Caco-2 (cell line): ENCODE results near the gene ID3. TPM values are rescaled to one million over a fixed set of nuclear protein-coding genes. Genes with fewer than 3 reads are reported as not detected.

Experiments used
- BruUV-seq: library from RNA; stranded (reverse); fragments of 400-500 nt; replicated peaks from 2 replicates; lab custom pipeline; 2021; lab: Mats Ljungman, UMichigan
- CTCF ChIA-PET: fragments of 300-600 bp; sonication (Branson Sonifier 250); formaldehyde crosslinking; loops from one replicate; lab custom pipeline; 2022; ENCODE audit warnings: antibody characterized with exemption; lab: Charles Lee
- POLR2A ChIA-PET: fragments of 300-600 bp; sonication (Branson Sonifier 250); formaldehyde crosslinking; loops from one replicate; lab custom pipeline; 2022; ENCODE audit warnings: antibody characterized with exemption; lab: Charles Lee
- DNase-seq, 2 experiments: peaks; one replicate each; pipeline versions ENCODE4 v3.0.0 to v3.0.0-alpha.2; 2020 to 2022
- H3K27me3 ChIP-seq: replicated peaks from 2 replicates; pipeline ENCODE4 v1.6.0; 2011; ENCODE audit warnings: low read length; ENCODE audit not compliant: control insufficient read depth, insufficient read depth
- H3K36me3 ChIP-seq: 2 replicates; pipeline ENCODE4 v1.5.1; 2011; ENCODE audit warnings: low read length; ENCODE audit not compliant: control insufficient read depth, insufficient read depth
- H3K4me1 ChIP-seq: fragments of 250-450 bp; sonication (Bioruptor Pico); 2 replicates; pipeline ENCODE4 v1.5.1; 2020; ENCODE audit warnings: mild to moderate bottlenecking
- H3K4me3 ChIP-seq: 2 replicates; pipeline ENCODE4 v1.5.1; 2011; ENCODE audit warnings: low read depth, mild to moderate bottlenecking, control low read depth, low read length
- H3K9me3 ChIP-seq: fragments of 250-450 bp; sonication (Bioruptor Pico); 2 replicates; pipeline ENCODE4 v1.5.1; 2020; ENCODE audit warnings: mild to moderate bottlenecking, moderate library complexity
- H3K27ac Mint-ChIP-seq: one replicate; pipeline ENCODE4 v1.8.0; 2022; ENCODE audit warnings: mixed read lengths; ENCODE audit not compliant: unreplicated experiment
- H3K27me3 Mint-ChIP-seq: one replicate; pipeline ENCODE4 v1.8.0; 2022; ENCODE audit warnings: mixed read lengths; ENCODE audit not compliant: insufficient read depth, unreplicated experiment
- H3K36me3 Mint-ChIP-seq: one replicate; pipeline ENCODE4 v1.8.0; 2022; ENCODE audit warnings: mild to moderate bottlenecking, mixed read lengths; ENCODE audit not compliant: insufficient read depth, unreplicated experiment
- H3K4me1 Mint-ChIP-seq: one replicate; pipeline ENCODE4 v1.8.0; 2022; ENCODE audit warnings: low read depth, mixed read lengths; ENCODE audit not compliant: unreplicated experiment
- H3K4me3 Mint-ChIP-seq: one replicate; pipeline ENCODE4 v1.8.0; 2022; ENCODE audit warnings: mild to moderate bottlenecking, moderate library complexity, mixed read lengths; ENCODE audit not compliant: unreplicated experiment
- H3K9me3 Mint-ChIP-seq: one replicate; pipeline ENCODE4 v1.8.0; 2022; ENCODE audit warnings: mixed read lengths; ENCODE audit not compliant: unreplicated experiment
- intact Hi-C: fragments of 100-400 bp; cut with micrococcal nuclease; formaldehyde crosslinking; loops from one replicate; pipeline ENCODE4 v1.10.0; 2022; ENCODE audit not compliant: unreplicated experiment
- total RNA-seq: library from RNA; stranded (reverse); gene quantifications from 2 replicates; pipeline ENCODE4 v1.2.3, GENCODE V29; 2022
- TF ChIP-seq, protein P1 (sequence below), 2 experiments: fragments of 200-600 bp in 1 of 2; IDR thresholded peaks; 1 replicate in 1 of 2; 2 replicates in 1 of 2; pipeline versions ENCODE4 v1.5.1 to v1.8.0; 2011 to 2022; ENCODE audit warnings: antibody characterized with exemption in 1 of 2, control low read depth in 1 of 2, inconsistent platforms in 1 of 2, low read depth in 1 of 2, low read length in 1 of 2, mild to moderate bottlenecking in 1 of 2, moderate library complexity in 1 of 2; ENCODE audit not compliant: insufficient read depth in 1 of 2, severe bottlenecking in 1 of 2, unreplicated experiment in 1 of 2

Gene ID3
- total RNA-seq, 1 experiment from 2014 or later = 13.7 TPM

DNA sequence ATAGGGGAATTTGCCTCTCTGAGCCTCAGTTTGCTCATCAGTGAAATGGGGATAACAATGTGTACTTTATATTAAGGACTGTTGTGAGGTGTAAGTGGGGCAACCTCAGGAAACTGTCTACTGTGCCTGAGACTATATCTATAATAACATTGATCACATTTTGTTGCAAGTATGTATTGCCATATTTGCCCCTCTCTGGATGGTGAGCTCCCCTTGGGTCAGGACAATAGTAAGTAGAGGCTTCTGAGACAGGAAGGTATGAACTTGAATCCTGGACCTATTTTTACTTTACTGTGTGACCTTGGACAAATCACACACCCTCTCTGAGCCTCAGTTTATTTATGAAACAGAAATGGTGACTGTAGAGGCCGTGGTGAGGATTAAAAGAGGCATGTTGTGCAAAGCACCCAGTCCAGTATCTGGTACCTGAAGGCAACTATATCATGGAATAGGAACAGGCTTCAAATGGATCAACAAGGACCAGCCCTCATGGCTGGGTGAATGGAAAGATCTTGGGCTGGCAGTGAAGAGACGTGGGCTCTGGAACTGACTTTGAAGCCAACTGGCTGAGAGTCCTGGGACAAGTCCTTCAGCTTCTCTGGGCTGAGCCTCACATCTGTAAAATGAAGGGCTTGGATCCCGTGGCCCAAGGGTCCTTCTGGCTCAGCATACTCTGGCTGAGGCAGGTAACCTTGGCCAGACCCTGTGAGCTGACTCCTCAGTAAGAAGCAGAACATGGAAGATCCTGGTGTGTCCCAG, 35.0 kb upstream of the ID3 start:
- H3K27me3 ChIP-seq = no peaks in the 10 kb centered on the region
- TF ChIP-seq, protein P1, sequence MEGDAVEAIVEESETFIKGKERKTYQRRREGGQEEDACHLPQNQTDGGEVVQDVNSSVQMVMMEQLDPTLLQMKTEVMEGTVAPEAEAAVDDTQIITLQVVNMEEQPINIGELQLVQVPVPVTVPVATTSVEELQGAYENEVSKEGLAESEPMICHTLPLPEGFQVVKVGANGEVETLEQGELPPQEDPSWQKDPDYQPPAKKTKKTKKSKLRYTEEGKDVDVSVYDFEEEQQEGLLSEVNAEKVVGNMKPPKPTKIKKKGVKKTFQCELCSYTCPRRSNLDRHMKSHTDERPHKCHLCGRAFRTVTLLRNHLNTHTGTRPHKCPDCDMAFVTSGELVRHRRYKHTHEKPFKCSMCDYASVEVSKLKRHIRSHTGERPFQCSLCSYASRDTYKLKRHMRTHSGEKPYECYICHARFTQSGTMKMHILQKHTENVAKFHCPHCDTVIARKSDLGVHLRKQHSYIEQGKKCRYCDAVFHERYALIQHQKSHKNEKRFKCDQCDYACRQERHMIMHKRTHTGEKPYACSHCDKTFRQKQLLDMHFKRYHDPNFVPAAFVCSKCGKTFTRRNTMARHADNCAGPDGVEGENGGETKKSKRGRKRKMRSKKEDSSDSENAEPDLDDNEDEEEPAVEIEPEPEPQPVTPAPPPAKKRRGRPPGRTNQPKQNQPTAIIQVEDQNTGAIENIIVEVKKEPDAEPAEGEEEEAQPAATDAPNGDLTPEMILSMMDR (IDR thresholded peaks at IDR 0.05; ENCODE audit: insufficient read depth in 1 of 2, low read depth in 1 of 2, low read length in 1 of 2, severe bottlenecking in 1 of 2, unreplicated experiment in 1 of 2) = no peak

DNA sequence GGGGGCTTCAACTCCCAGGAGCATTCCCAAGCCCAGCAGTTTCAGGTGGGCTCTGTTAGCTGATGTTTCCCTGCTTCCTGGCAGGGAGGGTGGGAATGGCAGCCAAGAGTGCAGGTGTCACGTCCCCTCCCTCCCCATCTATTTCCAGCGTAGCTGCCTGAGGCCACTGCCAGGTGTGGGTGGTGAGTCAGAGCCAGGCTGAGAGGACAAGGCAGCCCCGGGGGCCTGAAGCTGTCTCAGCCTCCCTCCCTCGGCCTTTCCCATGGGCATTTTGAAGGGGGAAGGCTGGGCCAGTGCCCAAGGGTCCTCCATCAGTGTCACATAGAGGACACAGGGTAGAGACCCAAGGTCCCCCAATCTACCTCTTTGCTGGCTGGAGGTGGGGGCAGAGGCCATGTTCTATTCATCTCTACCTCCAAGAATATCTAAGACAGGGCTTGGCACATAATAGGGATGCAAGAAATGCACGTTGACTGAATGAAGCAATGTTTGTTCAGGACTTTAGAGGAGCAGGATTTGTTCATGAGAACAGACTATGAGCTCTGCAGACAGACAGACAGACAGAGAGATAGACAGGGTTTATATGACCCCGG, 34.4 kb upstream of the ID3 start:
- no peaks in the 10 kb centered on the region for H3K36me3 ChIP-seq

More for the DNA sequence above, 35.0 kb upstream of the ID3 start:
- peaks cover 12% of the 10 kb centered on the region; the same call in 1 of the 2 replicates for H3K4me1 ChIP-seq
- Mint-ChIP-seq H3K27ac (no peak overlapping the region), H3K4me3 (no peak overlapping the region), H3K27me3 (no peaks in the 10 kb centered on the region), H3K4me1 (peaks cover 10% of the 10 kb centered on the region), H3K9me3 (no peaks in the 10 kb centered on the region), H3K36me3 (no peaks in the 10 kb centered on the region)
- ChIA-PET CTCF (interaction anchor here (0.7 kb wide), 1 partner anchor 35 kb away, joined by 3 read pairs; no protein-coding TSS in a partner anchor), POLR2A (no interaction called here)
- no peaks in the 10 kb centered on the region for H3K9me3 ChIP-seq
- intact Hi-C loops = loop anchor here (5.0 kb wide), 1 partner anchor 37 kb away; the partner anchor contains the start of gene ID3
- no peak for DNase-seq
- no TSS peak for BruUV-seq
- no peak overlapping the region for H3K4me3 ChIP-seq
- no peaks in the 10 kb centered on the region for H3K36me3 ChIP-seq

More for the DNA sequence above, 34.4 kb upstream of the ID3 start:
- Histone ChIP-seq H3K4me1 (peaks cover 12% of the 10 kb centered on the region; the same call in 1 of the 2 replicates), H3K4me3 (no peak overlapping the region), H3K9me3 (no peaks in the 10 kb centered on the region), H3K27me3 (no peaks in the 10 kb centered on the region)
- ChIA-PET POLR2A (interaction anchor here (0.5 kb wide), 1 partner anchor 29 kb away, joined by 3 read pairs; no protein-coding TSS in a partner anchor), CTCF (interaction anchor here (0.7 kb wide), 1 partner anchor 34 kb away, joined by 3 read pairs; no protein-coding TSS in a partner anchor)
- H3K9me3 Mint-ChIP-seq = no peaks in the 10 kb centered on the region
- H3K4me3 Mint-ChIP-seq = no peak overlapping the region
- H3K36me3 Mint-ChIP-seq = no peaks in the 10 kb centered on the region
- TF ChIP-seq, protein P1 (IDR thresholded peaks at IDR 0.05; ENCODE audit: insufficient read depth in 1 of 2, low read depth in 1 of 2, low read length in 1 of 2, severe bottlenecking in 1 of 2, unreplicated experiment in 1 of 2) = no peak
- H3K27me3 Mint-ChIP-seq = no peaks in the 10 kb centered on the region
- intact Hi-C loops = loop anchor here (2.0 to 5.0 kb wide), 2 partner anchors 17 to 36 kb away; partner anchors contain the start of gene ID3
- peak; percentile 53 to 64 for DNase-seq
- H3K4me1 Mint-ChIP-seq = peaks cover 10% of the 10 kb centered on the region
- no peak overlapping the region for H3K27ac Mint-ChIP-seq
- no TSS peak for BruUV-seq
